GM12878 (cell line): ENCODE data around the gene EFCC1.

Experiments
- ATF3 ChIP-seq: IDR thresholded peaks from 2 replicates; pipeline ENCODE4 v1.6.1; 2011; ENCODE audit warnings: low read depth, mild to moderate bottlenecking, low read length, moderate library complexity, borderline replicate concordance; ENCODE audit errors: extremely low read depth
- BRCA1 ChIP-seq: IDR thresholded peaks from 2 replicates; pipeline ENCODE4 v1.6.1; 2011; ENCODE audit warnings: low read depth, low read length, improper control_type of control experiment
- ESRRA ChIP-seq: IDR thresholded peaks from 2 replicates; pipeline ENCODE4 v1.6.1; 2012; ENCODE audit warnings: mild to moderate bottlenecking, low read length, improper control_type of control experiment
- EZH2 ChIP-seq: IDR thresholded peaks from 2 replicates; pipeline ENCODE4 v1.6.1; 2012; ENCODE audit warnings: low read depth, mild to moderate bottlenecking, control low read depth, inconsistent platforms, low read length, borderline replicate concordance; ENCODE audit not compliant: control insufficient read depth
- HDAC2 ChIP-seq: fragments of 200-600 bp; sonication (generic); IDR thresholded peaks from 2 replicates; pipeline ENCODE4 v1.6.1; 2017
- NFIC ChIP-seq: IDR thresholded peaks from 2 replicates; pipeline ENCODE4 v1.6.1; 2012; ENCODE audit warnings: low read depth, mild to moderate bottlenecking, inconsistent platforms, low read length, moderate library complexity
- RAD21 ChIP-seq: IDR thresholded peaks from 2 replicates; pipeline ENCODE4 v1.6.1; 2011; ENCODE audit warnings: mild to moderate bottlenecking, low read depth, low read length, moderate library complexity; ENCODE audit not compliant: insufficient read depth
- RCOR1 ChIP-seq: conservative IDR thresholded peaks from 2 replicates; pipeline ENCODE4 v1.6.1; 2012; ENCODE audit warnings: low read depth, low read length, improper control_type of control experiment
- REST ChIP-seq: IDR thresholded peaks from 2 replicates; pipeline ENCODE4 v1.6.1; 2012; ENCODE audit warnings: mild to moderate bottlenecking, low read depth, low read length
- SIX5 ChIP-seq: IDR thresholded peaks from 2 replicates; pipeline ENCODE4 v1.6.1; 2011; ENCODE audit warnings: mild to moderate bottlenecking, low read depth, low read length, moderate library complexity; ENCODE audit not compliant: severe bottlenecking
- TCF12 ChIP-seq: IDR thresholded peaks from 2 replicates; pipeline ENCODE4 v1.6.1; 2011; ENCODE audit warnings: low read depth, mild to moderate bottlenecking, low read length
- YY1 ChIP-seq: IDR thresholded peaks from 2 replicates; pipeline ENCODE4 v1.6.1; 2011; ENCODE audit warnings: low read depth, mild to moderate bottlenecking, low read length
- TF ChIP-seq, protein P1 (sequence below): fragments of 450-650 bp; IDR thresholded peaks from 2 replicates; pipeline ENCODE4 v1.6.1; 2018; ENCODE audit warnings: borderline replicate concordance, mild to moderate bottlenecking; ENCODE audit not compliant: partially characterized antibody
- TF ChIP-seq, protein P2 (sequence below), 3 experiments: IDR thresholded peaks in 2 of 3; conservative IDR thresholded peaks in 1 of 3; 2 replicates each; pipeline ENCODE4 v1.5.1; 2011; ENCODE audit warnings: low read depth in 3 of 3, low read length in 3 of 3, mild to moderate bottlenecking in 3 of 3, control low read depth in 2 of 3, moderate library complexity in 2 of 3, inconsistent platforms in 1 of 3, mixed read lengths in 1 of 3; ENCODE audit not compliant: control insufficient read depth in 2 of 3, insufficient read depth in 1 of 3; ENCODE audit errors: extremely low read depth in 1 of 3

- no peak for TF ChIP-seq HDAC2
- TF ChIP-seq RAD21: no peak
- no peak for TF ChIP-seq ATF3
- TF ChIP-seq, protein P1, sequence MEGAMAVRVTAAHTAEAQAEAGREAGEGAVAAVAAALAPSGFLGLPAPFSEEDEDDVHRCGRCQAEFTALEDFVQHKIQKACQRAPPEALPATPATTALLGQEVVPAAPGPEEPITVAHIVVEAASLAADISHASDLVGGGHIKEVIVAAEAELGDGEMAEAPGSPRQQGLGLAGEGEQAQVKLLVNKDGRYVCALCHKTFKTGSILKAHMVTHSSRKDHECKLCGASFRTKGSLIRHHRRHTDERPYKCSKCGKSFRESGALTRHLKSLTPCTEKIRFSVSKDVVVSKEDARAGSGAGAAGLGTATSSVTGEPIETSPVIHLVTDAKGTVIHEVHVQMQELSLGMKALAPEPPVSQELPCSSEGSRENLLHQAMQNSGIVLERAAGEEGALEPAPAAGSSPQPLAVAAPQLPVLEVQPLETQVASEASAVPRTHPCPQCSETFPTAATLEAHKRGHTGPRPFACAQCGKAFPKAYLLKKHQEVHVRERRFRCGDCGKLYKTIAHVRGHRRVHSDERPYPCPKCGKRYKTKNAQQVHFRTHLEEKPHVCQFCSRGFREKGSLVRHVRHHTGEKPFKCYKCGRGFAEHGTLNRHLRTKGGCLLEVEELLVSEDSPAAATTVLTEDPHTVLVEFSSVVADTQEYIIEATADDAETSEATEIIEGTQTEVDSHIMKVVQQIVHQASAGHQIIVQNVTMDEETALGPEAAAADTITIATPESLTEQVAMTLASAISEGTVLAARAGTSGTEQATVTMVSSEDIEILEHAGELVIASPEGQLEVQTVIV: no peak
- no peak for TF ChIP-seq NFIC
- no peak for TF ChIP-seq BRCA1
- TF ChIP-seq, protein P2, sequence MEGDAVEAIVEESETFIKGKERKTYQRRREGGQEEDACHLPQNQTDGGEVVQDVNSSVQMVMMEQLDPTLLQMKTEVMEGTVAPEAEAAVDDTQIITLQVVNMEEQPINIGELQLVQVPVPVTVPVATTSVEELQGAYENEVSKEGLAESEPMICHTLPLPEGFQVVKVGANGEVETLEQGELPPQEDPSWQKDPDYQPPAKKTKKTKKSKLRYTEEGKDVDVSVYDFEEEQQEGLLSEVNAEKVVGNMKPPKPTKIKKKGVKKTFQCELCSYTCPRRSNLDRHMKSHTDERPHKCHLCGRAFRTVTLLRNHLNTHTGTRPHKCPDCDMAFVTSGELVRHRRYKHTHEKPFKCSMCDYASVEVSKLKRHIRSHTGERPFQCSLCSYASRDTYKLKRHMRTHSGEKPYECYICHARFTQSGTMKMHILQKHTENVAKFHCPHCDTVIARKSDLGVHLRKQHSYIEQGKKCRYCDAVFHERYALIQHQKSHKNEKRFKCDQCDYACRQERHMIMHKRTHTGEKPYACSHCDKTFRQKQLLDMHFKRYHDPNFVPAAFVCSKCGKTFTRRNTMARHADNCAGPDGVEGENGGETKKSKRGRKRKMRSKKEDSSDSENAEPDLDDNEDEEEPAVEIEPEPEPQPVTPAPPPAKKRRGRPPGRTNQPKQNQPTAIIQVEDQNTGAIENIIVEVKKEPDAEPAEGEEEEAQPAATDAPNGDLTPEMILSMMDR (IDR thresholded peaks at IDR 0.05 in 2 of 3, conservative IDR thresholded peaks at IDR 0.05 in 1 of 3; ENCODE audit: control insufficient read depth in 2 of 3, extremely low read depth in 1 of 3, insufficient read depth in 1 of 3, low read depth in 3 of 3, low read length in 3 of 3): no peak
- TF ChIP-seq TCF12: no peak
- no peak for TF ChIP-seq REST
- TF ChIP-seq YY1: no peak
- TF ChIP-seq SIX5: no peak
- no peak for TF ChIP-seq RCOR1
- TF ChIP-seq EZH2: no peak
- TF ChIP-seq ESRRA: no peak
Measured at GRCh38 chr3:129063841-129064482, 62.9 kb downstream of the EFCC1 start.
